A549 (cell line): ENCODE measurements around the gene TP53I11.

Experiments
- EP300 ChIP-seq, 2 experiments: fragments of >200 bp; sonication (Bioruptor Twin); formaldehyde crosslinking; IDR thresholded peaks; 2 replicates in 1 of 2; 3 replicates in 1 of 2; pipeline ENCODE4 v1.6.1; 2016 to 2017
- FOSB ChIP-seq: fragments of 250-450 bp; sonication (Bioruptor Pico); IDR thresholded peaks from 2 replicates; pipeline ENCODE4 v1.5.0; 2020; ENCODE audit warnings: mild to moderate bottlenecking, moderate library complexity
- JUN ChIP-seq, 2 experiments: fragments of >200 bp; sonication (Bioruptor Twin); formaldehyde crosslinking; IDR thresholded peaks; 2 replicates in 1 of 2; 3 replicates in 1 of 2; pipeline ENCODE4 v1.6.1; 2016 to 2017
- SMC3 ChIP-seq: fragments of >200 bp; sonication (Bioruptor Twin); formaldehyde crosslinking; IDR thresholded peaks from 3 replicates; pipeline ENCODE4 v1.6.1; 2018; ENCODE audit warnings: inconsistent platforms
- TF ChIP-seq, protein P1 (sequence below): fragments of >200 bp; sonication (Bioruptor Twin); formaldehyde crosslinking; IDR thresholded peaks from 3 replicates; pipeline ENCODE4 v1.5.1; 2016

DNA sequence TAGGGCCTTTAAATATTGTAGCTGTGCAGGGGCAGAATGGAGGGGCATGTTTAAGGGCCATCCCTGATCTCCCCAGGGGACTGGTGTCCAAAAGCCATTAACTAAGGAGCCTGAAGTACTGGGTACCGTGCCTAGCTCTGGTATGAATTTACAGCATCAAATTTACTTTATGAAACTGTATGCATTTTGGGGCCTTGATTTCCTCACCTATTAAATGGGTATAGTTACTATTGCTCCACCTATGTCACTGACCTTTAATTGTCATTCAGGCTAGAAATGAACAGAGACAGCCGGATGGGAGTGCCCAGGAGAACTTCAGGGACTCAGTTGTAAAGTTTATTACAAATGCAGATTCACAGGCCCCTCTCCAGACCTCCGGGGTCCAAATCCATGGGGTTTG lies 11.8 kb upstream of the TP53I11 start:
- TF ChIP-seq, protein P1, sequence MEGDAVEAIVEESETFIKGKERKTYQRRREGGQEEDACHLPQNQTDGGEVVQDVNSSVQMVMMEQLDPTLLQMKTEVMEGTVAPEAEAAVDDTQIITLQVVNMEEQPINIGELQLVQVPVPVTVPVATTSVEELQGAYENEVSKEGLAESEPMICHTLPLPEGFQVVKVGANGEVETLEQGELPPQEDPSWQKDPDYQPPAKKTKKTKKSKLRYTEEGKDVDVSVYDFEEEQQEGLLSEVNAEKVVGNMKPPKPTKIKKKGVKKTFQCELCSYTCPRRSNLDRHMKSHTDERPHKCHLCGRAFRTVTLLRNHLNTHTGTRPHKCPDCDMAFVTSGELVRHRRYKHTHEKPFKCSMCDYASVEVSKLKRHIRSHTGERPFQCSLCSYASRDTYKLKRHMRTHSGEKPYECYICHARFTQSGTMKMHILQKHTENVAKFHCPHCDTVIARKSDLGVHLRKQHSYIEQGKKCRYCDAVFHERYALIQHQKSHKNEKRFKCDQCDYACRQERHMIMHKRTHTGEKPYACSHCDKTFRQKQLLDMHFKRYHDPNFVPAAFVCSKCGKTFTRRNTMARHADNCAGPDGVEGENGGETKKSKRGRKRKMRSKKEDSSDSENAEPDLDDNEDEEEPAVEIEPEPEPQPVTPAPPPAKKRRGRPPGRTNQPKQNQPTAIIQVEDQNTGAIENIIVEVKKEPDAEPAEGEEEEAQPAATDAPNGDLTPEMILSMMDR: no peak
- TF ChIP-seq FOSB: no peak
- TF ChIP-seq SMC3: no peak
- TF ChIP-seq EP300 (IDR thresholded peaks at IDR 0.05): no peak
- no peak for TF ChIP-seq JUN (IDR thresholded peaks at IDR 0.05)
